Skeletal muscle tissue (tissue), 4 donors: Measurements from ENCODE around the gene TSPAN16. TPM values are rescaled to one million over a fixed set of nuclear protein-coding genes. Genes with fewer than 3 reads are reported as not detected.

Source experiments
- H3K27ac ChIP-seq: one replicate; pipeline ENCODE4 v1.7.0; 2013; ENCODE audit warnings: mild to moderate bottlenecking, low read depth, low read length, inconsistent platforms
- H3K27me3 ChIP-seq, 3 donors: one replicate each; pipeline ENCODE4 v1.7.0; 2013; ENCODE audit warnings: low read length in 3 of 3; ENCODE audit not compliant: control insufficient read depth in 3 of 3, insufficient read depth in 3 of 3
- H3K36me3 ChIP-seq, 3 donors: one replicate each; pipeline ENCODE4 v1.7.0; 2013; ENCODE audit warnings: low read length in 3 of 3; ENCODE audit not compliant: control insufficient read depth in 3 of 3, insufficient read depth in 3 of 3
- H3K4me1 ChIP-seq, 3 donors: one replicate each; pipeline ENCODE4 v1.7.0; 2013; ENCODE audit warnings: low read length in 3 of 3, mild to moderate bottlenecking in 3 of 3; ENCODE audit not compliant: control insufficient read depth in 3 of 3, insufficient read depth in 3 of 3
- H3K4me3 ChIP-seq, 3 donors: one replicate each; pipeline ENCODE4 v1.7.0; 2013; ENCODE audit warnings: low read length in 3 of 3
- H3K9ac ChIP-seq, 3 donors: one replicate each; pipeline ENCODE4 v1.7.0; 2013; ENCODE audit warnings: low read length in 3 of 3, mild to moderate bottlenecking in 3 of 3, moderate library complexity in 2 of 3, low read depth in 1 of 3
- H3K9me3 ChIP-seq, 3 donors: one replicate each; pipeline ENCODE4 v1.7.0; 2013; ENCODE audit warnings: low read length in 3 of 3; ENCODE audit not compliant: control insufficient read depth in 3 of 3
- total RNA-seq: library from RNA; depleted of rRNA; stranded (reverse); fragments of >200 nt; gene quantifications from one replicate; pipeline ENCODE4 v1.2.3, GENCODE V29; 2014
- donor health status: Osteomylitis.

The TSPAN16 gene
- total RNA-seq, 1 donor from 2014 or later = not detected

- Histone ChIP-seq H3K27me3 (peaks cover 0 to 5% (median 0%) of the 10 kb centered on the region in 3 donors), H3K4me1 (no peaks in the 10 kb centered on the region), H3K36me3 (peaks cover 17 to 32% (median 19%) of the 10 kb centered on the region in 3 donors), H3K9ac (no peak overlapping the region), H3K27ac (no peak overlapping the region), H3K9me3 (no peaks in the 10 kb centered on the region), H3K4me3 (no peak overlapping the region)
These were observed 68.4 kb downstream of the TSPAN16 start for GRCh38 chr19:11364296-11364904.

- no peak overlapping the region for H3K9ac ChIP-seq
- peaks cover 15 to 31% (median 19%) of the 10 kb centered on the region in 3 donors for H3K36me3 ChIP-seq
- no peaks in the 10 kb centered on the region for H3K4me1 ChIP-seq
- no peak overlapping the region for H3K27ac ChIP-seq
- H3K4me3 ChIP-seq = no peak overlapping the region
- H3K27me3 ChIP-seq = peaks cover 0 to 5% (median 0%) of the 10 kb centered on the region in 3 donors
- H3K9me3 ChIP-seq = no peaks in the 10 kb centered on the region
These were observed 69.0 kb downstream of the TSPAN16 start for GRCh38 chr19:11364935-11365334.

Other genes with a start within 250 kb of the TSPAN16 start
- gene LDLR, start 206.7 kb upstream of the TSPAN16 start, total RNA-seq = 45.9 TPM
- 12.0 TPM for gene SPC24, start 140.4 kb upstream of the TSPAN16 start, total RNA-seq
- gene KANK2, start 98.6 kb upstream of the TSPAN16 start, total RNA-seq = 53.2 TPM
- 3.1 TPM for gene ANGPTL8, start 56.5 kb upstream of the TSPAN16 start, total RNA-seq
- 16.2 TPM for gene DOCK6, start 33.6 kb upstream of the TSPAN16 start, total RNA-seq
- 9.9 TPM for gene RAB3D, start 43.5 kb downstream of the TSPAN16 start, total RNA-seq
- gene TMEM205, start 50.1 kb downstream of the TSPAN16 start, total RNA-seq = 52.7 TPM
- 7.8 TPM for gene CCDC159, start 50.4 kb downstream of the TSPAN16 start, total RNA-seq
- 4.7 TPM for gene PLPPR2, start 59.3 kb downstream of the TSPAN16 start, total RNA-seq
- gene SWSAP1, start 78.5 kb downstream of the TSPAN16 start, total RNA-seq = 0.52 TPM
- 2.1 TPM for gene EPOR, start 88.2 kb downstream of the TSPAN16 start, total RNA-seq
- not detected for gene RGL3, start 123.2 kb downstream of the TSPAN16 start, total RNA-seq
- not detected for gene ODAD3, start 139.0 kb downstream of the TSPAN16 start, total RNA-seq
- gene PRKCSH, start 139.5 kb downstream of the TSPAN16 start, total RNA-seq = 67.8 TPM
- not detected for gene ELAVL3, start 184.9 kb downstream of the TSPAN16 start, total RNA-seq
- gene ZNF653, start 209.7 kb downstream of the TSPAN16 start, total RNA-seq = 5.7 TPM
- gene ECSIT, start 233.0 kb downstream of the TSPAN16 start, total RNA-seq = 43.8 TPM
- gene CNN1, start 242.7 kb downstream of the TSPAN16 start, total RNA-seq = 28.7 TPM